Measurements from ENCODE around the gene ABCA9.

GRCh38 chr17:69066482-69066881 lies 5.8 kb upstream of the ABCA9 start:
- TF ChIP-seq, protein P1, sequence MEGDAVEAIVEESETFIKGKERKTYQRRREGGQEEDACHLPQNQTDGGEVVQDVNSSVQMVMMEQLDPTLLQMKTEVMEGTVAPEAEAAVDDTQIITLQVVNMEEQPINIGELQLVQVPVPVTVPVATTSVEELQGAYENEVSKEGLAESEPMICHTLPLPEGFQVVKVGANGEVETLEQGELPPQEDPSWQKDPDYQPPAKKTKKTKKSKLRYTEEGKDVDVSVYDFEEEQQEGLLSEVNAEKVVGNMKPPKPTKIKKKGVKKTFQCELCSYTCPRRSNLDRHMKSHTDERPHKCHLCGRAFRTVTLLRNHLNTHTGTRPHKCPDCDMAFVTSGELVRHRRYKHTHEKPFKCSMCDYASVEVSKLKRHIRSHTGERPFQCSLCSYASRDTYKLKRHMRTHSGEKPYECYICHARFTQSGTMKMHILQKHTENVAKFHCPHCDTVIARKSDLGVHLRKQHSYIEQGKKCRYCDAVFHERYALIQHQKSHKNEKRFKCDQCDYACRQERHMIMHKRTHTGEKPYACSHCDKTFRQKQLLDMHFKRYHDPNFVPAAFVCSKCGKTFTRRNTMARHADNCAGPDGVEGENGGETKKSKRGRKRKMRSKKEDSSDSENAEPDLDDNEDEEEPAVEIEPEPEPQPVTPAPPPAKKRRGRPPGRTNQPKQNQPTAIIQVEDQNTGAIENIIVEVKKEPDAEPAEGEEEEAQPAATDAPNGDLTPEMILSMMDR (IDR thresholded peaks at IDR 0.05; ENCODE audit: insufficient read depth, low read depth, low read length), result no peak
- no peak for TF ChIP-seq EZH2 (IDR thresholded peaks at IDR 0.05; ENCODE audit: insufficient read depth, low read length)
